ENCODE results near the gene CEMIP. TPM values are rescaled to one million over a fixed set of nuclear protein-coding genes. Genes with fewer than 3 reads are reported as not detected.

The CEMIP gene
- polyA plus RNA-seq, 1 of the 3 experiments (the other 2 are of a cell fraction), result 27.8 TPM

GRCh38 chr15:80945605-80946004 lies 166.4 kb downstream of the CEMIP start (continued):
- no peak for TF ChIP-seq REST (IDR thresholded peaks at IDR 0.05; ENCODE audit: low read depth, low read length)
- no peak for TF ChIP-seq EZH2phosphoT487 (IDR thresholded peaks at IDR 0.05; ENCODE audit: borderline replicate concordance, low read depth)

- no peak for DNase-seq
- no peaks in the 10 kb centered on the region for H3F3A ChIP-seq (replicated peaks; ENCODE audit: insufficient read depth)
- ChIA-PET POLR2A (no interaction called here), CTCF (interaction anchor here (1.2 to 1.5 kb wide), 2 partner anchors 24 to 379 kb away, joined by 3 to 7 read pairs; no protein-coding TSS in a partner anchor)
- no peaks in the 10 kb centered on the region for H3K9me3 ChIP-seq
- no peak overlapping the region for H3K27ac ChIP-seq (ENCODE audit: low read depth in 2 of 2, low read length in 1 of 2)
- H4K20me1 ChIP-seq (ENCODE audit: insufficient read depth), result no peaks in the 10 kb centered on the region
- no peak overlapping the region for H3K9ac ChIP-seq
- H3K36me3 ChIP-seq (replicated peaks in 1 of 2; ENCODE audit: control insufficient read depth in 1 of 2, insufficient read depth in 2 of 2, low read length in 1 of 2), result peaks cover 7 to 85% of the 10 kb centered on the region in 2 experiments
- H3K27me3 ChIP-seq (ENCODE audit: insufficient read depth), result no peaks in the 10 kb centered on the region
- no peaks in the 10 kb centered on the region for H3K4me1 ChIP-seq (ENCODE audit: control insufficient read depth in 1 of 2, insufficient read depth in 2 of 2, low read depth in 1 of 2, low read length in 1 of 2)
- H3K79me2 ChIP-seq (ENCODE audit: insufficient read depth), result no peaks in the 10 kb centered on the region
- no peak overlapping the region for H3K4me3 ChIP-seq (ENCODE audit: low read depth in 2 of 2, low read length in 1 of 2)
- no peak overlapping the region for H3K4me2 ChIP-seq
- TF ChIP-seq RXRA (IDR thresholded peaks at IDR 0.05; ENCODE audit: borderline replicate concordance, low read depth) (no peak), FOXJ3 (CRISPR knock-in tag; IDR thresholded peaks at IDR 0.05) (no peak), FOXM1 (IDR thresholded peaks at IDR 0.05; ENCODE audit: low read depth) (no peak), SMC3 (IDR thresholded peaks at IDR 0.05; ENCODE audit: low read depth, low read length) (no peak), USF1 (IDR thresholded peaks at IDR 0.05; ENCODE audit: borderline replicate concordance, low read depth) (no peak), EZH2phosphoT487 (IDR thresholded peaks at IDR 0.05; ENCODE audit: borderline replicate concordance, low read depth) (no peak), PBX3 (IDR thresholded peaks at IDR 0.05) (no peak), YY1 (IDR thresholded peaks at IDR 0.05; ENCODE audit: low read depth) (no peak)
- WGBS (ENCODE audit: low lambda C conversion rate), result 93% methylated on average over 8 of the region's 8 CpGs
- no peaks in the 10 kb centered on the region for H3K9me2 ChIP-seq
- H2AFZ ChIP-seq (ENCODE audit: low read depth), result no peak overlapping the region
Observed at GRCh38 chr15:80946576-80946975, 167.4 kb downstream of the CEMIP start.
